Measurements from ENCODE around the gene CLEC18A.
"Not testable (repeated sequence)": the region's sequence is repeated elsewhere in the genome, so short reads cannot be mapped to it uniquely, and the experiment has no call there.

The CLEC18A gene

DNA sequence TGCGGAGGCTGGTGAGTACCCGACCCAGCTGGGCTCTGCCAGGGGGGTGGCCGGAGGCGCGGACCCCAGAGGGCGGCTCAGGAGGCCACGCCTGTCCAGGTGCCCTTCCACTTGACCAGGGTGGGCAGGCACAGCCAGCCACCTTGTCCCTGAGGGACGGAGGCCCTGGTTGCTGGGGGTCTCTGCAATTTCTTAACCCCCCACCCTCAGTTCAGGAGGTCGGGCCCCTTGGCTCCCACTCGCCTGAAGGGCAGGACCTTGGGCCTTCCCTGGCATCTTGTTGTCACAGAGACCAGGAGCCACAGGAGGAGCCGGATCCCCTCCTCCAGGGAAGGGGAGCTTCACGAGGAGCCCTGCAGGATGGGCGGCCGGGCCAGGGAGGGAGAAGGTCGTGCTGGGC is 982 bp downstream of the CLEC18A start:
- not testable (repeated sequence) for DNase-seq (ENCODE audit: low read depth)

DNA sequence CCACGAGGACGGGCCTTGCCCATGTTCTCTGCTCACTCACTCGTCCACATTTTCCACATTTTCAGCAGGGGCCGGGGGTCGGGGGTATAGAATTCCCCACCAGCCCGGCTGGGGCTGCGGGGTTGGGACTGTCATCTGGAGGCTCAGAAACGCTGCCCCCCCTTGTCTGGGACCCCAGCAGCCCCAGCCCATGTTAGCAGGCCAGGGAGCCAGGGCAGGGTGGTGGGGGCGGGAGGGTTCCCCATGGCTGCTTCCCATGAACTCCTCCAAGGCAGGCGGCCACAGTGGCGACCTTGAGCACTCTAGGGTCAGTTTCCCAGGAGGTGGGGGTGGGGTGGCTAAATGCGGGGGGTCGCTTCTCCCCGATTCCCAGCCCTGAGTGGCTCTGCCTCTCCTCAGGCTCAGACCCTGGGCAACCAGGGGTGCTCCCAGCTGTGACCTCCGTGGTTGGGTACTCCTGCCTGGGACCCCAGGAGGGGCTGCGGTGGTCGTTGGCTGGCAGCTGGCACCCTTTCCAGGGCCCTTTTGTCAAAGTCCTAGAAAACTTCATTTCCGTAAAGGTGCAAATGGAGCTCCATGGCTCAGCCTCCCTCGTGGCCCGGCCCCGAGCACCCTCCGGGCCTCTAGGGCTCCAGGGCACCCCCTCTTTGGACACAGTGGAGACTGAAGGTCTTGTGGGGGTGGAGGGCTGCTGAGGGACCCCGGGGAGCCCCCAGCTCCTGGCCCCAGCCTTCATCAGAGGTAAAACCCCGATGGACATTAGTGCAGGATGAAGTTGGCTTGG is 1.6 kb downstream of the CLEC18A start:
- DNase-seq (ENCODE audit: low read depth): not testable (repeated sequence)

DNA sequence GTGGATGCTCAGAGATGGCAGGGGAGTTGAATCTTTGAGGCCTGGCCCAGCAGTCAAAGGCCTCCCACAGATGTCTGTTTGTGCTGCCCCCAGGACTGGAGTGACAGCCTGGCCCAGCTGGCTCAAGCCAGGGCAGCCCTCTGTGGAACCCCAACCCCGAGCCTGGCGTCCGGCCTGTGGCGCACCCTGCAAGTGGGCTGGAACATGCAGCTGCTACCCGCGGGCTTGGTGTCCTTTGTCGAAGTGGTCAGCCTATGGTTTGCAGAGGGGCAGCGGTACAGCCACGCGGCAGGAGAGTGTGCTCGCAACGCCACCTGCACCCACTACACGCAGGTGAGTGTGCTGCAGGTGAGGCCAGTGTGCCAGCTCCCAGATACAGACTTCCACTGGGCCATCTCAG is 3.1 kb downstream of the CLEC18A start:
- not testable (repeated sequence) for DNase-seq (ENCODE audit: low read depth)

- DNase-seq (ENCODE audit: low read depth): not testable (repeated sequence)
These were observed 12.2 kb downstream of the CLEC18A start for GRCh38 chr16:69963312-69963711.

- DNase-seq (ENCODE audit: low read depth): not testable (repeated sequence)
These were observed 14.0 kb downstream of the CLEC18A start for GRCh38 chr16:69964960-69965660.

GRCh38 chr16:69965661-69966054 is 14.5 kb downstream of the CLEC18A start:
- not testable (repeated sequence) for DNase-seq (ENCODE audit: low read depth)

GRCh38 chr16:69967688-69968087 is 16.6 kb downstream of the CLEC18A start:
- DNase-seq (ENCODE audit: low read depth): not testable (repeated sequence)

DNA sequence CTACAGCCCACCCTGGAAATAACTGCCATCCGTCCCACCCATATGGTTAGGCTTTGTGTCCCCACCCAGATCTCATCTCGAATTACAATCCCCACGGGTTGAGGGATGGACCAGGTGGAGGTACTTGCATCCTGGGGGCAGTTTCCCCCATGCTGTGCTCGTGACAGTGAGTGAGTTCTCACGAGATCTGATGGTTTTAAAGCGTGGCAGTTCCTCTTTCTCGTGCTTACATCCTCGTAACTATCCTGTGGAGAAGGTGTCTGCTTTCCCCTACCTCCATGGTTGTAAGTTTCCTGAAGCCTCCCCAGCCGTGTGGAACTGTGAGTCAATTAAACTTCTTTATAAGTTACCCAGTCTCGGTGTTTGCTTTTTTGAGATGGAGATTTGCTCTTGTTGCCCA is 17.0 kb downstream of the CLEC18A start:
- DNase-seq (ENCODE audit: low read depth): not testable (repeated sequence)

DNA sequence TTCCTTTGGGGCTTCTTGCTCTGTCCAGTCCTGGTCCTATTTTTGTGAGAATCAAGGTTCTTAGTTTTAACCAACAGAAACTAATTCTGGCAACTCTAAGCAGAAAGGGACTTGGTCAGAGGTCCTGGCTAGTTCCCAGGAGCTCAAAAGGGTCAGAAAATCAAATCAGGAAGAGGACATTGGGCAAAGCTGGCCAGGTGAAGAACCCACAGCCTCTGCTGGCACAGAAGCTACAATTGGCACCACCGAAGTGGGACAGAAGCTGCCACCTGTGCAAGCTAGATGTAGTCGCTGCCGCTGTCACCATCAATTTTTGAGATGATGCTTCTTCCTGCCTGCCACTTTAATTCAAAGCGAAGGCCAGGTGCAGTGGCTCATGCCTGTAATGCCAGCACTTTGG is 18.5 kb downstream of the CLEC18A start:
- DNase-seq (ENCODE audit: low read depth): not testable (repeated sequence)

- not testable (repeated sequence) for DNase-seq (ENCODE audit: low read depth)
These were observed 21.0 kb downstream of the CLEC18A start for GRCh38 chr16:69972120-69972519.

DNA sequence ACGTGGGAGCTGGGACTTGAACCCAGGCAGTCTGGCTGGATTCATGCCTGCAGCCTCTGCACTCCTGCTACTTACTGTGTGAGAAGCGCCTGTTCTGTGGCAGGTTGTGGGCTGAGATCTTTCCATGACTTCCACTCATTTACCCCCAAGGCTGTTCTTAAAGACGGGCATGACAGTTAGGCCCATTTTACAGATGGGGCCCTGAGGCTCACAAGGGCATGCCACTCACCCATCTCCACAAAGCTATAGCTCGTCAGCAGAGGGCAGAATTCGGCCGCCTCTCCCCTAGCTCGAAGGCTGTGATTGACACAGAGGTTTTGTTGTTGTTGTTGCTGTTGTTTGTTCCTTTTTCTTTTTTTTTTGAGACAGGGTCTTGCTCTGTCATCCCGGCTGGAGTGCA is 21.8 kb downstream of the CLEC18A start:
- not testable (repeated sequence) for DNase-seq (ENCODE audit: low read depth)

- not testable (repeated sequence) for DNase-seq (ENCODE audit: low read depth)
These were observed 34.1 kb downstream of the CLEC18A start for GRCh38 chr16:69985196-69985595.

- DNase-seq (ENCODE audit: low read depth): not testable (repeated sequence)
These were observed 46.8 kb downstream of the CLEC18A start for GRCh38 chr16:69997956-69998355.

GRCh38 chr16:69999801-70000200 is 48.7 kb downstream of the CLEC18A start:
- not testable (repeated sequence) for DNase-seq (ENCODE audit: low read depth)

GRCh38 chr16:70003511-70003910 is 52.4 kb downstream of the CLEC18A start:
- not testable (repeated sequence) for DNase-seq (ENCODE audit: low read depth)

GRCh38 chr16:70008604-70009003 is 57.5 kb downstream of the CLEC18A start:
- not testable (repeated sequence) for DNase-seq (ENCODE audit: low read depth)

- not testable (repeated sequence) for DNase-seq (ENCODE audit: low read depth)
These were observed 59.5 kb downstream of the CLEC18A start for GRCh38 chr16:70010615-70011014.

GRCh38 chr16:70011120-70011519 is 60.0 kb downstream of the CLEC18A start:
- not testable (repeated sequence) for DNase-seq (ENCODE audit: low read depth)

GRCh38 chr16:70012354-70012753 is 61.2 kb downstream of the CLEC18A start:
- DNase-seq (ENCODE audit: low read depth): not testable (repeated sequence)

DNA sequence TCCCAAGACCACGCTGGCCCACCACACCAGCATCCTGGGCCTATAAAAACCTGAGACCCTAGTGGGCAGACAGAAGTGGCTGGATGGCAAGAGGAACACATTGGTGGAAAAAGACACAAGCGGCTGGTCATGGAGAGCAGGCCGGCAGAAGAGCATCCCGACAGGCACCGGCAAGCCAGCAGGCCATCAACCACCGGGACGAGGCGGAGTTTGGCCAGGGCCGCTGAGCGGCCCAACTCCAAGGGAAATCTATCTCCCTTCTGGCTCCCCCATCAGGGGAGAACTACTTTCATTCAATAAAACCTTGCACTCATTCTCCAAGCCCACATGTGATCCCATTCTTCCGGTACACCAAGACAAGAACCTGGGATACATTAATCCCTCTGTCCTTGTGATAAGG is 61.8 kb downstream of the CLEC18A start:
- not testable (repeated sequence) for DNase-seq (ENCODE audit: low read depth)

Measured in CMK (cell line).